Activated CD4-positive, alpha-beta T cell treated with anti-CD3 and anti-CD28 coated beads, Interleukin-2, amount 10 ng/mL, durations not matched to agents 7 days and 5 days (primary cell): ENCODE results near the gene EPB41L1. TPM values are rescaled to one million over a fixed set of nuclear protein-coding genes. Genes with fewer than 3 reads are reported as not detected.
"Not testable (repeated sequence)": the region's sequence is repeated elsewhere in the genome, so short reads cannot be mapped to it uniquely, and the experiment has no call there.

ENCODE experiments used
- CTCF ChIA-PET: fragments of 350-600 bp; sonication (Branson Sonifier 250); formaldehyde crosslinking; loops from one replicate; lab custom pipeline; 2021; ENCODE audit warnings: antibody characterized with exemption; lab: Charles Lee
- POLR2A ChIA-PET: fragments of 350-600 bp; sonication (Branson Sonifier 250); formaldehyde crosslinking; loops from one replicate; lab custom pipeline; 2021; ENCODE audit warnings: antibody characterized with exemption; lab: Charles Lee
- DNase-seq: peaks from one replicate; pipeline ENCODE4 v3.0.0-alpha.2; 2020
- H3K27ac Mint-ChIP-seq: one replicate; pipeline ENCODE4 v1.8.0; 2021; ENCODE audit warnings: mild to moderate bottlenecking, moderate library complexity, mixed read lengths
- H3K27me3 Mint-ChIP-seq: one replicate; pipeline ENCODE4 v1.8.0; 2021; ENCODE audit warnings: mixed read lengths
- H3K36me3 Mint-ChIP-seq: one replicate; pipeline ENCODE4 v1.8.0; 2021; ENCODE audit warnings: low read depth, mixed read lengths
- H3K4me1 Mint-ChIP-seq: one replicate; pipeline ENCODE4 v1.8.0; 2021; ENCODE audit warnings: mixed read lengths
- H3K4me3 Mint-ChIP-seq: one replicate; pipeline ENCODE4 v1.8.0; 2021; ENCODE audit warnings: mild to moderate bottlenecking, moderate library complexity, mixed read lengths
- H3K9me3 Mint-ChIP-seq: one replicate; pipeline ENCODE4 v1.8.0; 2021; ENCODE audit warnings: mixed read lengths
- total RNA-seq, 2 experiments: library from RNA; stranded (reverse); gene quantifications; one replicate each; pipeline ENCODE4 v1.2.3, GENCODE V29; 2021

EPB41L1 gene
- total RNA-seq, 2 experiments from 2014 or later, result 0.22 TPM; not detected in 1

DNA sequence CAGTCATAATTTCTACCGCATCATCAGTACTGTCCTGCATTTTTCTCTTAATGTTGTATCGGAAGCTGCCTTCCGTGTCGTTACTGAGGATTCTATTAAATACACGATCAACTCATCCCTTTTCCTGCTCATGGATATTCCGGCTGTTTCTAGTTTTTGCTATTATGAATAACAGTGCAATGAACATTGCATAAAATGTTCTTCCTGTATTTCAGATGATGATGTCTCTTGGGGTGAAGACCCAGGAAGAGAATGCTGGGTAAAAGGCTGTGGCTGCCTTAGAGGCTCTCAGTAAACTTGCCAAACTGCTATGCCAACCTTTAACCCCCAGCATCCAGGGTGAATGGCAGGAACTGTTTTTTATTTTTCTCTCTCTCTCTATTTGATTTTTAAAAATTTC is 24.1 kb upstream of the EPB41L1 start:
- H3K27me3 Mint-ChIP-seq, result no peaks in the 10 kb centered on the region
- POLR2A ChIA-PET, result no interaction called here
- no peaks in the 10 kb centered on the region for H3K9me3 Mint-ChIP-seq
- no peaks in the 10 kb centered on the region for H3K36me3 Mint-ChIP-seq
- H3K4me3 Mint-ChIP-seq, result no peak overlapping the region
- H3K4me1 Mint-ChIP-seq, result no peaks in the 10 kb centered on the region
- H3K27ac Mint-ChIP-seq, result no peak overlapping the region
- no peak for DNase-seq
- CTCF ChIA-PET, result no interaction called here

DNA sequence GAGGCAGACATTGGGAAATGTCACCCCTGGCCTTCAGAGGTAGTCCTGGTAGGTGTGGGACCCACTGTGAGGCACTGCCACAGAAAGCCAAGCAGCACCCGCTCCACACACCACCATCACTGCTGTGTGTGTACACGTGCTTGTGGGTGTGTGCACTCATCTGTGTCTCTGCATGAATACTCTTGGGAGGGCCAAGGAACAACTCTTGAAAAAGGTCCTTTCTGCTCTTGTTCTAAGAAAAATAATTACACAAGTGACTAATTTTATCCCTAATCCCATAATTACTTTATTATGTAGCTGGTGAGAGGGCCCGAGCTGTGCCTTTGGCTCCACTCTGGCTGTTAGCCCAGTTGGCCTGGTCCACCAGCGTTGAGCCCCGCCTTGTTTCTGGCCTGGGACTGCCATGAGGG is 21.7 kb upstream of the EPB41L1 start:
- Mint-ChIP-seq H3K27me3 (no peaks in the 10 kb centered on the region), H3K9me3 (no peaks in the 10 kb centered on the region), H3K27ac (no peak overlapping the region), H3K36me3 (no peaks in the 10 kb centered on the region), H3K4me1 (no peaks in the 10 kb centered on the region), H3K4me3 (no peak overlapping the region)
- CTCF ChIA-PET, result interaction anchor here (0.8 to 1.5 kb wide), 2 partner anchors 15 to 18 kb away, joined by 3 to 4 read pairs; no protein-coding TSS in a partner anchor
- no peak for DNase-seq
- POLR2A ChIA-PET, result no interaction called here

DNA sequence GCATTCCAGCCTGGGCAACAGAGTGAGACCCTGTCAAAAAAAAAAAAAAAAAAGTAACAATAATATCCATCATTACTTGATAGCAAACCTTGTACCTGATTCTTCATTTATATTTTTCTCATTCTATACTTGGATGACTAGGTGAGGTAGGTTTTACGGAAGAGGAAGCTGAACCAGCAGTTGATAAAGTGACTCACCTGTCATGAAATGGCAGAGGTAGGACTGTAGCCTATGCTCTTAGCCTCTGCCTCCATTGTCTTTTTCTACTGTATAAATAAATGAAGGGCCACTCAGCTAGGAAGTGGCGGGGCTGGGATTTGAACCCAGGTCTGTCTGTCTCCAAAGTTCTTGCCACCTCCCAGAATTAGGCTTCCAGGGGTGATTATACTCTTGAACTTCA is 20.7 kb upstream of the EPB41L1 start:
- no peaks in the 10 kb centered on the region for H3K36me3 Mint-ChIP-seq
- ChIA-PET CTCF (interaction anchor here (0.9 to 1.5 kb wide), 3 partner anchors 19 to 180 kb away, joined by 3 to 4 read pairs (median 3); partner anchors contain the start of gene SCAND1), POLR2A (no interaction called here)
- no peak for DNase-seq
- H3K4me3 Mint-ChIP-seq, result no peak overlapping the region
- no peaks in the 10 kb centered on the region for H3K9me3 Mint-ChIP-seq
- no peak overlapping the region for H3K27ac Mint-ChIP-seq
- H3K4me1 Mint-ChIP-seq, result no peaks in the 10 kb centered on the region
- H3K27me3 Mint-ChIP-seq, result no peaks in the 10 kb centered on the region

DNA sequence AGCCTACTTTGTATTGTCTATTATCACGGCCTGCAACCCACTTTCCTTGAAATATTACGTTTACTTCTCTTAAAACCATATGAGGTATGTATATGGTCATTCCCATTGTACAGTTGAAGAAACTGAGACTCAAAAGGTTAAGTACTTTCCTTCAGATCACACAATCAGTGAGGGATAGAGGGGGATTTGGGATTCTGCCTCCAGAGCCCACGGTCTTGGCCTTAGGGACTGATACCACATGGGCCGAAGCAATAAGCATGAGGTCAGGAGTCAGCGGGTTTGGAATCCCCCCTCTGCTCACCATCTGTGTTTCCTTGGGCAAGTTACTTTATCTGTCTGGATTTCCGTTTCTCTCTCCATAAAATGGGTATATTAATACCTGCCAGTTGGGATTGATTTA is 19.4 kb upstream of the EPB41L1 start:
- no peak overlapping the region for H3K27ac Mint-ChIP-seq
- no peaks in the 10 kb centered on the region for H3K27me3 Mint-ChIP-seq
- ChIA-PET POLR2A (no interaction called here), CTCF (interaction anchor here (0.6 kb wide), 1 partner anchor 151 kb away, joined by 3 read pairs; no protein-coding TSS in a partner anchor)
- no peaks in the 10 kb centered on the region for H3K4me1 Mint-ChIP-seq
- H3K4me3 Mint-ChIP-seq, result no peak overlapping the region
- H3K9me3 Mint-ChIP-seq, result no peaks in the 10 kb centered on the region
- no peaks in the 10 kb centered on the region for H3K36me3 Mint-ChIP-seq
- no peak for DNase-seq

DNA sequence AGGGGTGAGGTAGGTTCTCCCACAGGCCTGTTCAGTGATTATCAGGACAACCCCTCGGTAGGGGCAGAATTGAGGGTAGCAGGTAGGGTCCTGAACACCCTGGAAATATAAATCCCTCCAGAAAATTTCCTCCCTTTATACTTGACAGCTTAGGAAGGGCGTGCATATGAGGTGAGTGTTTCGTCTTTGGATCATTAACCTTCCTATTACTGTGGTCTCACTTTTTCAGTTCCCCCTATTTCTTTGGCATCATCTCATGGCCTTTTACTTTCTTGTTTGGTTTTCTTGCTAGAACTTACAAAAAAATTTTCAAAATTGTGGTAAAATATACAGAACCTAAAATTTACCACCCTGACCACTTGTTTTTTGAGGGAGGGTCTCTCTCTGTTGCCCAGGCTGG is 18.7 kb upstream of the EPB41L1 start:
- no peak for DNase-seq
- ChIA-PET POLR2A (interaction anchor here (0.6 kb wide), 1 partner anchor 9 kb away, joined by 5 read pairs; no protein-coding TSS in a partner anchor), CTCF (interaction anchor here (0.6 kb wide), 2 partner anchors 152 to 193 kb away, joined by 3 to 4 read pairs; no protein-coding TSS in a partner anchor)
- no peaks in the 10 kb centered on the region for H3K27me3 Mint-ChIP-seq
- no peaks in the 10 kb centered on the region for H3K4me1 Mint-ChIP-seq
- no peak overlapping the region for H3K27ac Mint-ChIP-seq
- H3K4me3 Mint-ChIP-seq, result no peak overlapping the region
- no peaks in the 10 kb centered on the region for H3K36me3 Mint-ChIP-seq
- no peaks in the 10 kb centered on the region for H3K9me3 Mint-ChIP-seq

DNA sequence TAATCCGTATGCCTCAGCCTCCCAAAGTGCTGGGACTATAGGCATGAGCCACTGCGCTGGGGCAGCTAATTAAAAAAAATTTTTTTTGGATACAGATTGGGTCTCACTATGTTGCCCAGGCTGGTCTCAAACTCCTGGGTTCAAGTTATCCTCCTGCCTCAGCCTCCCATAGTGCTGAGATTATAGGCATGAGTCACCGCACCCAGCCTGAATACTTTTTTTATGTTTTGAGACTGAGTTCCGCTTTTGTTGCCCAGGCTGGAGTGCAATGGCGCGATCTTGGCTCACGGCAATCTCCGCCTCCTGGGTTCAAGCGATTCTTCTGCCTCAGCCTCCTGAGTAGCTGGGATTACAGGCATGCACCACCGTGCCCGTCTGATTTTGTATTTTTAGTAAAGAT is 17.2 kb upstream of the EPB41L1 start:
- DNase-seq, H3K4me1 Mint-ChIP-seq, H3K9me3 Mint-ChIP-seq, H3K36me3 Mint-ChIP-seq, POLR2A ChIA-PET, H3K27ac Mint-ChIP-seq, H3K27me3 Mint-ChIP-seq, H3K4me3 Mint-ChIP-seq: not testable (repeated sequence)
- CTCF ChIA-PET, result interaction anchor here (1.4 kb wide), 1 partner anchor 143 kb away, joined by 6 read pairs; no protein-coding TSS in a partner anchor

DNA sequence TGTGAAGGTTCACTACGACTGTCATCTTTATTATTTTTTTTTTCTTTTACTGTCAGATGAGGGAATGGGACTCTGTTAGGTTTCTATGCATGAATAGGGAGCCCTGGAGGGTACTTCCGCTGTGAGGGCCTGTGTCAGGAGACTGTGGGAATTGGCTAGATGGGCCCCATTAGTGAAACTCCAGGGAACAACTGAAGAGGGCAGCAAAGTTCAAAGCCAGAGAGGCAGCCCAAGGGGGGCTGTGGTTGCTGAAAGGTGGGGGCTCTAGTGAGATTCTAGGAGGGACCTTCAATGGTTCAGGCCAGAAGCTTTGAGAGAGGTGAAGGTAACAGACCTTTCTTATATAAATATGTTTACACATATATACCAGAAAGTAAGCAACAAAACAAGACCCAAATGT is 13.2 kb upstream of the EPB41L1 start:
- Mint-ChIP-seq H3K27me3 (peaks cover 11% of the 10 kb centered on the region), H3K27ac (no peak overlapping the region), H3K9me3 (no peaks in the 10 kb centered on the region), H3K36me3 (no peaks in the 10 kb centered on the region), H3K4me3 (no peak overlapping the region), H3K4me1 (peaks cover 9% of the 10 kb centered on the region)
- ChIA-PET POLR2A (no interaction called here), CTCF (interaction anchor here (1.2 to 3.8 kb wide), 2 partner anchors 147 to 150 kb away, joined by 4 to 32 read pairs; no protein-coding TSS in a partner anchor)
- no peak for DNase-seq

DNA sequence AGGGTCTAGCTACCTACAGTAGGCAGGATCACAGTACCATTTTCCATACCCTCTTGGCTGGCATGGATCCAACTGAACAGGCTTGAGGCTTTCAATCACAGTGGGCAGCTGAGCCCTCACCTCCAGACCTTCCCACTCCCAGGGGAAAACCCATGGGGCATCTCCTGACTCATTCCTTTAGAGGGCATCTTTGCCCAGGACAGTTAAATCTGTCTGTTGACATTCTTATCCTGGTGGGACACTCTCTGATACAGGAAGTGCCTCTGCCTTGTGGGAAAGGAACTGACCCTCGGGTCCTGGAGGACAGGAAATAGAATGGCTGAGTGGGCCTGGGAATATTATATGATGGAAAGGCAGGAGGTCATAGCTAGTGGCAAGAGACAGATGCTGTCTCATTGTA is 10.2 kb upstream of the EPB41L1 start:
- Mint-ChIP-seq H3K27me3 (peaks cover 11% of the 10 kb centered on the region), H3K4me1 (peaks cover 9% of the 10 kb centered on the region), H3K36me3 (no peaks in the 10 kb centered on the region), H3K4me3 (no peak overlapping the region), H3K9me3 (no peaks in the 10 kb centered on the region), H3K27ac (no peak overlapping the region)
- no peak for DNase-seq
- ChIA-PET POLR2A (no interaction called here), CTCF (interaction anchor here (0.6 to 1.2 kb wide), 2 partner anchors 32 to 66 kb away, joined by 3 read pairs; no protein-coding TSS in a partner anchor)

DNA sequence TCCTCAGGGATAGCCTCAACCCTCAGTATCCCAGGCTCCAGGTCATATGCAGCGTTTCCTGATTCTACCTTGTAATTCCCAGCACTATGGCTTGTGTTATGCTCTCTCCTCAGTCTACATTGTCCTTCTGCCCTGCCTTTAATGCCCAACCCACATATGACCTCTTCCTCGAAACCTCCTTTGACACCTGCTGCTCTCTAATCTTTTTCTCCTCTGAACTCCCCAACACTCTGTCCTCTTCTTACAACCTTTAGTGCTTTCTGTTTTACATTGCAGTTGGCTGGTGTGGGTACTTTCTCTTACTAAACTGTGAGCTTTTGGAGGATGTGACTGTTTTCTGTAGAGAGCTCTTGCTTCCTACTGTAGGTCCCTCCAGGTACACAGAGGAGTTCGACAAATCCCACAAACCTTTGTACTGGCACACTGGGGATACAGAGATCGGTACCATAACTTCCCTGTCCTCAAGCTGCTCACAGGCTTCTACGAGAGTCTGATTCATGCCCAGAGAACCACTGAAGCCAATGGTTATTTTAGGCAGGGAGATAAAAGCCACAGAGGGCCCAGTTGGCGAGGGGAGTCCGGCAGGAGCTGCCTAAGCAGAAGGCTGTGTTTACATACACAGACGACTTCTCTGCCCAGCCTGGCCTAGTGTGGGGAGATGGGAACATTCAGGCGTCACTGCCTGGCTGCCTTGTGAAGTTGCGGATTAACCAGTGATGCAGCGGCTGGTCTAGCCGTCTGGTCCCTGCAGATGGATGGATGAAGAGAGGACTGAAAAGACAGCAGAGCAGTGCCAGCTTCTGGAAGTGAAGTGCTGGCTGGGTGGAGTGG is 8.4 kb upstream of the EPB41L1 start:
- Mint-ChIP-seq H3K9me3 (no peaks in the 10 kb centered on the region), H3K27ac (no peak overlapping the region), H3K4me1 (peaks cover 9% of the 10 kb centered on the region), H3K36me3 (no peaks in the 10 kb centered on the region), H3K27me3 (peaks cover 11% of the 10 kb centered on the region), H3K4me3 (no peak overlapping the region)
- POLR2A ChIA-PET, result no interaction called here
- CTCF ChIA-PET, result interaction anchor here (0.9 to 1.5 kb wide), 2 partner anchors 13 to 192 kb away, joined by 4 read pairs; partner anchors contain the start of gene SCAND1
- DNase-seq, result no peak

DNA sequence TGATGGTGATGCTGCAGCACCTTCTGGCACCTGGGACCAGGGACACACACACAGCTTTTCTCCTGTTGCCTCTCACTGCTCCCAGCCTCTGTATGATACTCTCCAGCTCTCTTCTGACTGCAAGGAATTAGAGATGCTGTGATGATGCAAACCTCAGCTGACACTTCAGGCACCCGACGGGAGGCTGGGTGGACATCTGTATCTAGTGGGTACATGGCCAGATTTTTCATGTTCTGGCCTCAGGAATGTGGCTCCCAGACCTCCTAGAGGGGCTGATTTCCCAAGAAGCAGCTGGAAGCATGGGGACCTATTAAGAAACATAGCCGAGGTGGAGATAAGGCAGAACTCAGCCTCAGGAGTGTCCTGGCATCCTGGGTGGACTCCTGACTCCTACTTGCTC is 6.8 kb upstream of the EPB41L1 start:
- CTCF ChIA-PET, result interaction anchor here (1.3 to 2.1 kb wide), 2 partner anchors 9 to 15 kb away, joined by 4 read pairs; no protein-coding TSS in a partner anchor
- Mint-ChIP-seq H3K27ac (no peak overlapping the region), H3K9me3 (no peaks in the 10 kb centered on the region), H3K36me3 (no peaks in the 10 kb centered on the region), H3K4me3 (no peak overlapping the region), H3K27me3 (peaks cover 14% of the 10 kb centered on the region), H3K4me1 (peaks cover 6% of the 10 kb centered on the region)
- no peak for DNase-seq
- POLR2A ChIA-PET, result no interaction called here

DNA sequence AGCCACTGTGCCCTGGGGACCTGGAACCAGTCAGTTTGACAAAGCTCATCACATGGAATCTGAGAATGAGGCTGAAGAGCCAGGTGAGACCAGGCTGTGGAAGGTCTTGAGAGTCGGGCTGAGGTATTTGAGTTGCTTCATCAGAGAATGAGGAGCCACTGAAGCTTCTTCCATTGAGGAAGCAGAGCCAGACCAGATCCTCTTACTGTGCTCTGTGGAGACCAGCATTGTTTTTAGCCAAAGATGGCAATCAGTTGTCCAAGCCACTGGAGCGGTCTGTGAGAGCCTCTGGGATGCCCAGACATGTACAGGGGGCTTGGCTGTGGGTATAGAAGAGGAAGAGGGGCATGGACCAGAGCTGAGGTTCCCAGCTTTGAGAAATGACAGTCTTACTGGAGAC is 6.1 kb upstream of the EPB41L1 start:
- H3K9me3 Mint-ChIP-seq, result no peaks in the 10 kb centered on the region
- no peaks in the 10 kb centered on the region for H3K4me1 Mint-ChIP-seq
- DNase-seq, result no peak
- peaks cover 19% of the 10 kb centered on the region for H3K27me3 Mint-ChIP-seq
- H3K4me3 Mint-ChIP-seq, result no peak overlapping the region
- H3K36me3 Mint-ChIP-seq, result no peaks in the 10 kb centered on the region
- CTCF ChIA-PET, result interaction anchor here (1.3 to 2.1 kb wide), 2 partner anchors 8 to 15 kb away, joined by 4 read pairs; no protein-coding TSS in a partner anchor
- POLR2A ChIA-PET, result no interaction called here
- H3K27ac Mint-ChIP-seq, result no peak overlapping the region

DNA sequence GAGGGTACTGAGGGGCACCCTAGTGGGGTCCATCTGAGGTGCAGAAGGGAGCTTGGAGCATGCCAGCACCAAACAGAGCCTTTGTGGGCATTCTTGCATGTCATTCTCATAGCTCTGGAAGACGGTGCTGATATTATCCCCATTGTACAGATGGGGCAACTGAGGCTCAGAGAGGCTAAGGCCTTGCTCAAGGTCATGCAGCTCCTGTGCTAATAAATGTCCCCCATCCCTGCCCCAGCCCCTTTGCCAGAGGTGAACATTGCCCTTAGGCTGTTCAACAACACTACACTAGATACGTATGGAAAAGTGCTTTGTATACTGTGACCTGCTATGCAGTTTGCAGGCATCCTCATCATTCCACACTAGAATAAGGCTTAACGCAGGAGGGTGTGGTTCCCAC is 5.5 kb upstream of the EPB41L1 start:
- Mint-ChIP-seq H3K27ac (no peak overlapping the region), H3K4me1 (no peaks in the 10 kb centered on the region), H3K36me3 (no peaks in the 10 kb centered on the region), H3K9me3 (no peaks in the 10 kb centered on the region), H3K4me3 (no peak overlapping the region), H3K27me3 (peaks cover 22% of the 10 kb centered on the region)
- POLR2A ChIA-PET, result no interaction called here
- DNase-seq, result no peak
- CTCF ChIA-PET, result interaction anchor here (0.8 to 2.1 kb wide), 3 partner anchors 10 to 195 kb away, joined by 4 to 5 read pairs (median 4); partner anchors contain the start of gene SCAND1

DNA sequence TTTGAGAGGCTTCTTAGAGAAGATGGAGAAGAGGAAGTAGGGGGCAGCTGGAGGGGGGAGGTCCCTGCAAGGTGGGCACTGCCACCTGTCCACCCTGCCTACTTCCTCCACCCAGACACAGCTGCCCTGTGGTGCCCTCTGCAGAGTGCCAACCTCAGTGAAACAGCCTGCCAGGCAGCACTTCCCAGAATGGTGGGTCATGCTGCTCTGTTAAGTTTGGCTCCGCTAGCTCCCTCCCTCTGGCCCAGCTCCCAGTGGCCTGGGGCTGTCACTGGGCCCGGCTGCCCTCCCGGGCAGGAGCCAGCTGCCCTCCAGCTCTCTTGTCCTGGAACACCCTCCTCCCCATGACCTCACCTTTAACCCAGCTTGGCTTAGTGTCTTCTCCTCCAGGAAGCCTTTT is 5.1 kb upstream of the EPB41L1 start:
- Mint-ChIP-seq H3K27ac (no peak overlapping the region), H3K4me3 (no peak overlapping the region), H3K36me3 (no peaks in the 10 kb centered on the region), H3K9me3 (no peaks in the 10 kb centered on the region), H3K27me3 (peaks cover 20% of the 10 kb centered on the region), H3K4me1 (no peaks in the 10 kb centered on the region)
- ChIA-PET POLR2A (no interaction called here), CTCF (interaction anchor here (0.8 to 1.0 kb wide), 2 partner anchors 11 to 195 kb away, joined by 4 to 5 read pairs; partner anchors contain the start of gene SCAND1)
- DNase-seq, result no peak
